G401 (cell line): Measurements from ENCODE around the gene RWDD1. TPM values are rescaled to one million over a fixed set of nuclear protein-coding genes. Genes with fewer than 3 reads are reported as not detected.

Experiments used
- DNase-seq: peaks from one replicate; pipeline ENCODE4 v3.0.0-alpha.2; 2015; ENCODE audit warnings: low spot score
- in situ Hi-C: cut with HindIII; loops from 2 replicates; pipeline ENCODE4 v1.10.0; 2016; ENCODE audit warnings: low sequenced_read_pairs, mixed read lengths
- total RNA-seq: library from RNA; depleted of rRNA; stranded (reverse); fragments of >200 nt; shearing (Covaris generic); gene quantifications from 2 replicates; pipeline ENCODE4 v1.2.3, GENCODE V29; 2014; rRNA removed

RWDD1 gene
- 36.6 and 50.3 TPM in 2 replicates for total RNA-seq

GRCh38 chr6:116570856-116571682 is at the start of gene RWDD1:
TSS of gene RWDD1 (plus strand) at chr6:116571504. CDS start at chr6:116571583, 79 bp downstream.
- DNase-seq, result peak; percentile 99
- in situ Hi-C loops, result no loop called here

- in situ Hi-C loops, result no loop called here
- no peak for DNase-seq
Measured at GRCh38 chr6:116522896-116523295, 48.4 kb upstream of the RWDD1 start.

GRCh38 chr6:116524236-116524635 is 47.1 kb upstream of the RWDD1 start:
- in situ Hi-C loops, result no loop called here
- DNase-seq, result no peak

GRCh38 chr6:116528133-116528532 is 43.2 kb upstream of the RWDD1 start:
- in situ Hi-C loops, result no loop called here
- DNase-seq, result no peak

- in situ Hi-C loops, result no loop called here
Measured at GRCh38 chr6:116528780-116529179, 42.5 kb upstream of the RWDD1 start.

GRCh38 chr6:116529466-116530290 is 41.6 kb upstream of the RWDD1 start:
- in situ Hi-C loops, result no loop called here

More at GRCh38 chr6:116528780-116529179, 42.5 kb upstream of the RWDD1 start:
- no peak for DNase-seq

GRCh38 chr6:116530436-116530835 is 40.9 kb upstream of the RWDD1 start:
- in situ Hi-C loops, result no loop called here

More at GRCh38 chr6:116529466-116530290, 41.6 kb upstream of the RWDD1 start:
- no peak for DNase-seq

GRCh38 chr6:116531675-116532570 is 39.4 kb upstream of the RWDD1 start:
- in situ Hi-C loops, result no loop called here
- peak; percentile 49 for DNase-seq

More at GRCh38 chr6:116530436-116530835, 40.9 kb upstream of the RWDD1 start:
- no peak for DNase-seq

GRCh38 chr6:116533233-116533957 is 37.9 kb upstream of the RWDD1 start:
- DNase-seq, result peak; percentile 38
- in situ Hi-C loops, result no loop called here

GRCh38 chr6:116535109-116535508 is 36.2 kb upstream of the RWDD1 start:
- in situ Hi-C loops, result no loop called here
- no peak for DNase-seq

- DNase-seq, result peak; percentile 55
- in situ Hi-C loops, result no loop called here
Measured at GRCh38 chr6:116536216-116536621, 35.1 kb upstream of the RWDD1 start.

- in situ Hi-C loops, result no loop called here
Measured at GRCh38 chr6:116542426-116542825, 28.9 kb upstream of the RWDD1 start.

GRCh38 chr6:116543149-116543548 is 28.2 kb upstream of the RWDD1 start:
- in situ Hi-C loops, result no loop called here
- DNase-seq, result no peak

More at GRCh38 chr6:116542426-116542825, 28.9 kb upstream of the RWDD1 start:
- DNase-seq, result no peak

GRCh38 chr6:116545651-116546050 is 25.7 kb upstream of the RWDD1 start, which contains the start of gene TRAPPC3L:
TSS of gene TRAPPC3L (minus strand) at chr6:116545684. CDS start at chr6:116545514, 170 bp downstream.
- in situ Hi-C loops, result no loop called here
- DNase-seq, result no peak

- in situ Hi-C loops, result no loop called here
- no peak for DNase-seq
Measured at GRCh38 chr6:116547358-116547757, 23.9 kb upstream of the RWDD1 start.

GRCh38 chr6:116550796-116551195 is 20.5 kb upstream of the RWDD1 start:
- DNase-seq, result no peak
- in situ Hi-C loops, result no loop called here

GRCh38 chr6:116553451-116553850 is 17.9 kb upstream of the RWDD1 start, which contains the start of gene CALHM4:
TSS of gene CALHM4 (plus strand) at chr6:116553751. CDS start at chr6:116553794, 43 bp downstream.
- DNase-seq, result no peak
- in situ Hi-C loops, result no loop called here

GRCh38 chr6:116556065-116556464 is 15.2 kb upstream of the RWDD1 start:
- no peak for DNase-seq
- in situ Hi-C loops, result no loop called here
